H1 (cell line): ENCODE results near the gene AQP7. TPM values are rescaled to one million over a fixed set of nuclear protein-coding genes. Genes with fewer than 3 reads are reported as not detected.
A peak's percentile ranks its signal among the peaks of the same experiment; 100 is the strongest.

ENCODE experiments used
- CTCF ChIA-PET: fragments of 300-600 bp; sonication (Branson Sonifier 250); formaldehyde crosslinking; loops from one replicate; lab custom pipeline; 2021; ENCODE audit not compliant: partially characterized antibody; lab: Charles Lee
- POLR2A ChIA-PET: fragments of 300-600 bp; sonication (Branson Sonifier 250); formaldehyde crosslinking; loops from one replicate; lab custom pipeline; 2021; ENCODE audit warnings: inconsistent platforms; ENCODE audit not compliant: partially characterized antibody; lab: Charles Lee
- DNase-seq, 2 experiments: peaks; one replicate each; pipeline versions ENCODE4 v3.0.0 to v3.0.0-alpha.2; 2010 to 2022; ENCODE audit warnings: low spot score in 2 of 2, low read depth in 1 of 2, mixed read lengths in 1 of 2
- FAIRE-seq: peaks from 2 replicates; lab custom pipeline; 2011; peaks lifted over from hg19 to GRCh38; lab: Jason Lieb, UNC
- H2AFZ ChIP-seq: 2 replicates; pipeline ENCODE4 v1.8.1; 2012; ENCODE audit warnings: low read length, inconsistent platforms
- H2AK5ac ChIP-seq: 2 replicates; pipeline ENCODE4 v1.6.1; 2013; ENCODE audit warnings: low read depth, low read length
- H2BK120ac ChIP-seq: replicated peaks from 2 replicates; pipeline ENCODE3; 2013; ENCODE audit warnings: low read depth, low read length, inconsistent platforms
- H2BK12ac ChIP-seq: 2 replicates; pipeline ENCODE4 v1.6.1; 2013; ENCODE audit warnings: low read depth, low read length
- H2BK15ac ChIP-seq: 2 replicates; pipeline ENCODE4 v1.6.1; 2013; ENCODE audit warnings: low read length
- H2BK20ac ChIP-seq: 2 replicates; pipeline ENCODE4 v1.6.1; 2013; ENCODE audit warnings: low read length
- H2BK5ac ChIP-seq: 2 replicates; pipeline ENCODE4 v1.6.1; 2013; ENCODE audit warnings: low read depth, low read length
- H3K14ac ChIP-seq: 2 replicates; pipeline ENCODE4 v1.6.1; 2013; ENCODE audit warnings: inconsistent platforms; ENCODE audit not compliant: insufficient read length
- H3K18ac ChIP-seq: 2 replicates; pipeline ENCODE4 v1.6.1; 2013; ENCODE audit warnings: low read length; ENCODE audit errors: extremely low read depth
- H3K23ac ChIP-seq: 2 replicates; pipeline ENCODE4 v1.6.1; 2013; ENCODE audit warnings: inconsistent platforms; ENCODE audit not compliant: insufficient read length
- H3K23me2 ChIP-seq: 2 replicates; pipeline ENCODE4 v1.6.1; 2013; ENCODE audit warnings: low read depth, low read length
- H3K27ac ChIP-seq: 2 replicates; pipeline ENCODE4 v1.6.1; 2011; ENCODE audit warnings: low read depth, low read length, inconsistent platforms
- H3K27me3 ChIP-seq, 4 experiments: replicated peaks in 1 of 4; 1 replicate in 1 of 4; 2 replicates in 3 of 4; pipeline versions ENCODE4 v1.6.1 to v1.8.1; 2011 to 2013; ENCODE audit warnings: low read length in 3 of 4, mild to moderate bottlenecking in 3 of 4, inconsistent platforms in 2 of 4, mixed read lengths in 2 of 4, moderate library complexity in 1 of 4; ENCODE audit not compliant: control insufficient read depth in 3 of 4, insufficient read depth in 3 of 4; ENCODE audit errors: extremely low read depth in 1 of 4
- H3K36me3 ChIP-seq, 4 experiments: 2 replicates each; pipeline versions ENCODE4 v1.6.1 to v1.8.1; 2011 to 2013; ENCODE audit warnings: mild to moderate bottlenecking in 4 of 4, low read length in 3 of 4, moderate library complexity in 2 of 4, control low read depth in 1 of 4, inconsistent platforms in 1 of 4; ENCODE audit not compliant: insufficient read depth in 4 of 4, control insufficient read depth in 2 of 4
- H3K4ac ChIP-seq: replicated peaks from 2 replicates; pipeline ENCODE3; 2013; ENCODE audit warnings: low read length, low read depth, mixed read lengths, inconsistent platforms; ENCODE audit not compliant: insufficient read length
- H3K4me1 ChIP-seq, 4 experiments: replicated peaks in 1 of 4; 1 replicate in 1 of 4; 2 replicates in 3 of 4; pipeline versions ENCODE4 v1.6.1 to v1.8.1; 2011 to 2013; ENCODE audit warnings: low read length in 3 of 4, inconsistent platforms in 2 of 4, mixed read lengths in 1 of 4; ENCODE audit not compliant: insufficient read depth in 4 of 4, control insufficient read depth in 3 of 4
- H3K4me2 ChIP-seq, 2 experiments: 2 replicates each; pipeline versions ENCODE4 v1.6.1 to v1.8.1; 2011 to 2013; ENCODE audit warnings: low read depth in 2 of 2, low read length in 2 of 2, control low read depth in 1 of 2, inconsistent platforms in 1 of 2, mild to moderate bottlenecking in 1 of 2; ENCODE audit not compliant: insufficient read depth in 1 of 2
- H3K4me3 ChIP-seq, 4 experiments: fragments of 200-600, 300-600 bp in 1 of 4; sonication (generic), shearing (Covaris generic), sonication (Bioruptor Twin) in 1 of 4; 2 replicates each; pipeline versions ENCODE4 v1.5.1 to v1.8.1; 2011 to 2016; ENCODE audit warnings: low read length in 4 of 4, low read depth in 3 of 4, control low read depth in 2 of 4, inconsistent platforms in 2 of 4, mild to moderate bottlenecking in 2 of 4, mixed read lengths in 1 of 4, moderate library complexity in 1 of 4; ENCODE audit not compliant: insufficient read depth in 2 of 4; ENCODE audit errors: extremely low read depth in 1 of 4
- H3K56ac ChIP-seq: replicated peaks from 2 replicates; pipeline ENCODE3; 2013; ENCODE audit warnings: low read depth, mild to moderate bottlenecking, mixed read lengths, low read length, inconsistent platforms; ENCODE audit not compliant: insufficient read length
- H3K79me1 ChIP-seq: 2 replicates; pipeline ENCODE4 v1.6.1; 2013; ENCODE audit warnings: low read depth, low read length, control low read depth
- H3K79me2 ChIP-seq, 2 experiments: 2 replicates each; pipeline versions ENCODE4 v1.6.1 to v1.8.1; 2012 to 2013; ENCODE audit warnings: low read length in 2 of 2, mild to moderate bottlenecking in 2 of 2, inconsistent platforms in 1 of 2; ENCODE audit not compliant: insufficient read depth in 2 of 2, control insufficient read depth in 1 of 2
- H3K9ac ChIP-seq, 4 experiments: replicated peaks in 1 of 4; 1 replicate in 1 of 4; 2 replicates in 3 of 4; pipeline versions ENCODE4 v1.6.1 to v1.8.1; 2011 to 2013; ENCODE audit warnings: low read depth in 3 of 4, low read length in 3 of 4, control low read depth in 2 of 4, mild to moderate bottlenecking in 2 of 4, moderate library complexity in 2 of 4, inconsistent platforms in 1 of 4; ENCODE audit errors: extremely low read depth in 1 of 4
- H3K9me3 ChIP-seq, 2 experiments: 2 replicates each; pipeline versions ENCODE4 v1.6.1 to v1.8.1; 2012 to 2013; ENCODE audit warnings: mild to moderate bottlenecking in 2 of 2, moderate library complexity in 2 of 2, control low read depth in 1 of 2, inconsistent platforms in 1 of 2, low read depth in 1 of 2, low read length in 1 of 2, mixed read lengths in 1 of 2; ENCODE audit not compliant: insufficient read depth in 2 of 2
- H4K20me1 ChIP-seq, 2 experiments: replicated peaks in 1 of 2; 2 replicates each; pipeline versions ENCODE3 to v1.8.1; 2011 to 2013; ENCODE audit warnings: inconsistent platforms in 2 of 2, low read length in 2 of 2, mild to moderate bottlenecking in 1 of 2; ENCODE audit not compliant: insufficient read depth in 2 of 2, control insufficient read depth in 1 of 2
- H4K5ac ChIP-seq: 2 replicates; pipeline ENCODE4 v1.6.1; 2013; ENCODE audit warnings: low read length, low read depth, mixed read lengths, inconsistent platforms; ENCODE audit not compliant: insufficient read length
- H4K8ac ChIP-seq: 2 replicates; pipeline ENCODE4 v1.8.0; 2013; ENCODE audit warnings: mild to moderate bottlenecking, moderate library complexity, low read length, inconsistent platforms; ENCODE audit not compliant: insufficient read depth; ENCODE audit errors: extremely low read depth
- H4K91ac ChIP-seq: replicated peaks from 2 replicates; pipeline ENCODE3; 2013; ENCODE audit warnings: low read length, mixed read lengths, inconsistent platforms; ENCODE audit not compliant: insufficient read length
- CHD1 ChIP-seq: IDR thresholded peaks from 2 replicates; pipeline ENCODE4 v1.6.1; 2012; ENCODE audit warnings: low read depth, low read length, improper control_type of control experiment
- CREB1 ChIP-seq: IDR thresholded peaks from 2 replicates; pipeline ENCODE4 v1.6.1; 2012; ENCODE audit warnings: inconsistent platforms
- KDM4A ChIP-seq: IDR thresholded peaks from one replicate; pipeline ENCODE4 v1.7.1; 2012; ENCODE audit warnings: low read depth, mild to moderate bottlenecking, moderate library complexity, low read length, inconsistent platforms; ENCODE audit not compliant: severe bottlenecking
- POU5F1 ChIP-seq: IDR thresholded peaks from 2 replicates; pipeline ENCODE4 v1.6.1; 2011; ENCODE audit warnings: low read depth, mild to moderate bottlenecking, low read length, moderate library complexity
- SIRT6 ChIP-seq: IDR thresholded peaks from one replicate; pipeline ENCODE4 v1.7.1; 2012; ENCODE audit warnings: low read length, inconsistent platforms
- TCF12 ChIP-seq: IDR thresholded peaks from 2 replicates; pipeline ENCODE4 v1.6.1; 2011; ENCODE audit warnings: low read depth, mild to moderate bottlenecking, low read length
- USF2 ChIP-seq: IDR thresholded peaks from 2 replicates; pipeline ENCODE4 v1.6.1; 2011; ENCODE audit warnings: low read length, improper control_type of control experiment
- WGBS, 2 experiments: shearing (Covaris generic) in 1 of 2; methylation state at CpG; one replicate each; pipeline versions ENCODE4 v1.1.6 to v1.1.7; 2013 to 2015; ENCODE audit warnings: low lambda C conversion rate in 2 of 2, mixed read lengths in 2 of 2, inconsistent platforms in 1 of 2, low coverage in 1 of 2, missing lambda C conversion rate in 1 of 2; ENCODE audit not compliant: insufficient replicate concordance in 2 of 2, insufficient coverage in 1 of 2, insufficient read length in 1 of 2; ENCODE audit errors: extremely low coverage in 1 of 2, missing lambda C conversion rate in 1 of 2; 5-methylcytosine and 5-hydroxymethylcytosine counted together
- polyA plus RNA-seq, 7 experiments: library from polyadenylated mRNA; depleted of rRNA in 3 of 7; stranded (reverse) in 5 of 7; unstranded in 2 of 7; fragments of >200 nt in 5 of 7; fragments of 200-250 nt in 2 of 7; gene quantifications; 1 replicate in 5 of 7; 2 replicates in 1 of 7; 4 replicates in 1 of 7; pipeline versions ENCODE4 v1.2.1 to v1.2.3, GENCODE V29; 2011 to 2013; ENCODE audit warnings: missing spikeins in 2 of 7, mixed read lengths in 2 of 7
- total RNA-seq: library from RNA; stranded (reverse); fragmentation: NEBNext Ultra II Directional; extraction: Animal tissue kit (Norgen Biotek cat#: 25700); gene quantifications from 2 replicates; pipeline ENCODE4 v1.2.1, GENCODE V29; 2021

AQP7 gene
- total and polyA plus RNA-seq, 2 of the 8 experiments (the other 6 are each of a cell fraction or from before 2014, with no cell fraction given), result not detected

GRCh38 chr9:33434317-33435105 lies 32.1 kb upstream of the AQP7 start:
- Histone ChIP-seq H3K4me2 (no peak overlapping the region), H3K9me3 (no peaks in the 10 kb centered on the region), H3K56ac (no peak overlapping the region), H2BK12ac (0 out of 2 replicates have a peak overlapping the region, but pooled peaks have one; percentile 43), H3K23ac (no peak overlapping the region), H2AK5ac (no peak overlapping the region), H2AFZ (no peak overlapping the region), H3K27ac (no peak overlapping the region), H3K36me3 (no peaks in the 10 kb centered on the region), H3K27me3 (no peaks in the 10 kb centered on the region), H3K23me2 (no peaks in the 10 kb centered on the region), H2BK120ac (no peak overlapping the region), H3K79me1 (no peaks in the 10 kb centered on the region), H2BK15ac (no peak overlapping the region; the same call in 1 of the 2 replicates), H3K14ac (no peak overlapping the region), H3K18ac (no peak overlapping the region), H4K91ac (no peak overlapping the region), H3K4me1 (peaks cover 0 to 2% (median 0%) of the 10 kb centered on the region in 4 experiments; a peak in 3 of 7 replicates), H3K4me3 (no peak overlapping the region), H4K20me1 (no peaks in the 10 kb centered on the region), H4K8ac (no peak overlapping the region), H2BK20ac (no peak overlapping the region), H3K4ac (no peak overlapping the region), H3K9ac (no peak overlapping the region), H4K5ac (no peak overlapping the region), H2BK5ac (no peak overlapping the region), H3K79me2 (no peaks in the 10 kb centered on the region)
- ChIA-PET CTCF (interaction anchor here (1.0 to 6.2 kb wide), 9 partner anchors 13 to 60 kb away, joined by 4 to 45 read pairs (median 6); partner anchors contain the start of gene AQP3), POLR2A (interaction anchor here (0.6 to 0.9 kb wide), 3 partner anchors 9 to 29 kb away, joined by 3 to 4 read pairs (median 3); no protein-coding TSS in a partner anchor)
- DNase-seq, result no peak
- no peak for FAIRE-seq
- WGBS, 2 experiments, result 82 to 100% methylated on average over 1 to 15 of the region's 16 CpGs
- TF ChIP-seq TCF12, result no peak
- no peak for TF ChIP-seq USF2
- no peak for TF ChIP-seq CHD1
- TF ChIP-seq KDM4A, result no peak
- no peak for TF ChIP-seq SIRT6
- no peak for TF ChIP-seq CREB1
- TF ChIP-seq POU5F1, result no peak
